Measurements from ENCODE around the gene OPHN1. TPM values are rescaled to one million over a fixed set of nuclear protein-coding genes. Genes with fewer than 3 reads are reported as not detected.

Gene OPHN1
- total RNA-seq, 1 donor from 2014 or later: 0.04 TPM

DNA sequence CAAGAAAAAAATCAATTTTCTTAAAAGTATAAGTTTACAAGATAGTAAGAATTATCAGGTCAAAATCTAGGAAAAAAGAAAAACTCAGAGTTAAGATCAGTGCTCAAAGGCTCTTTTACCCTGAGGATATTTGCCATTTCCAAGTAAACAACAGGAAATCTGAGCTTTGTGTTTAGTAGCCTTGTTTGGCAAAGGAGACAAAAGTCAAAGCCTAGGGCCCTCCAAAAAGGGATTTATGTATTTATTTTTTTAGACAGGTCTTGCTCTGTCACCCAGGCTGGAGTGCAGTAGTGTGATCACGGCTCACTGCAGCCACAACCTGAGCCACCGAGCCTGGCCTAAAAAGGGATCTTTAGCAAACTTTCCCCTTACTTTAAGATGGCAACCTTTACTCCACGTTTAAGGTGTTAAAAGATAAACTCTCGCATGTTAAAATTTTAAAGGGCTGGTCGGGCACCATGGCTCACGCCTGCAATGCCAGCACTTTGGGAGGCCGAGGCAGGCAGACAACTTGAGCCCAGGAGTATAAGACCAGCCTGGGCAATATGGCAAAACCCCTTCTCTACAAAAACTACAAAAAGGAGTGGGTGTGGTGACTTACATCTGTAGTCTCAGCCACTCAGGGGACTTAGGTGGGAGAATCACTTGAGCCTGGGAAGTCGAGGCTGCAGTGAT is 21.3 kb upstream of the OPHN1 start:
- TF ChIP-seq, protein P1, sequence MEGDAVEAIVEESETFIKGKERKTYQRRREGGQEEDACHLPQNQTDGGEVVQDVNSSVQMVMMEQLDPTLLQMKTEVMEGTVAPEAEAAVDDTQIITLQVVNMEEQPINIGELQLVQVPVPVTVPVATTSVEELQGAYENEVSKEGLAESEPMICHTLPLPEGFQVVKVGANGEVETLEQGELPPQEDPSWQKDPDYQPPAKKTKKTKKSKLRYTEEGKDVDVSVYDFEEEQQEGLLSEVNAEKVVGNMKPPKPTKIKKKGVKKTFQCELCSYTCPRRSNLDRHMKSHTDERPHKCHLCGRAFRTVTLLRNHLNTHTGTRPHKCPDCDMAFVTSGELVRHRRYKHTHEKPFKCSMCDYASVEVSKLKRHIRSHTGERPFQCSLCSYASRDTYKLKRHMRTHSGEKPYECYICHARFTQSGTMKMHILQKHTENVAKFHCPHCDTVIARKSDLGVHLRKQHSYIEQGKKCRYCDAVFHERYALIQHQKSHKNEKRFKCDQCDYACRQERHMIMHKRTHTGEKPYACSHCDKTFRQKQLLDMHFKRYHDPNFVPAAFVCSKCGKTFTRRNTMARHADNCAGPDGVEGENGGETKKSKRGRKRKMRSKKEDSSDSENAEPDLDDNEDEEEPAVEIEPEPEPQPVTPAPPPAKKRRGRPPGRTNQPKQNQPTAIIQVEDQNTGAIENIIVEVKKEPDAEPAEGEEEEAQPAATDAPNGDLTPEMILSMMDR (IDR thresholded peaks at IDR 0.05): no peak
- Mint-ChIP-seq H3K27me3 (no peaks in the 10 kb centered on the region), H3K36me3 (ENCODE audit: low read depth) (no peaks in the 10 kb centered on the region), H3K27ac (no peak overlapping the region), H3K4me3 (no peak overlapping the region), H3K4me1 (no peaks in the 10 kb centered on the region), H3K9me3 (no peaks in the 10 kb centered on the region)
- CTCF ChIA-PET: no interaction called here
- POLR2A ChIA-PET: no interaction called here
- intact Hi-C loops (cut with micrococcal nuclease): no loop called here
- ATAC-seq (ENCODE audit: low read depth) (no peak), DNase-seq (no peak)

- intact Hi-C loops (cut with micrococcal nuclease): no loop called here
Observed at GRCh38 chrX:68451720-68452119, 18.4 kb upstream of the OPHN1 start.

GRCh38 chrX:68443155-68443868 is 10.0 kb upstream of the OPHN1 start:
- no peak overlapping the region for H3K4me3 Mint-ChIP-seq
- H3K27me3 Mint-ChIP-seq: no peaks in the 10 kb centered on the region
- intact Hi-C loops (cut with micrococcal nuclease): no loop called here
- TF ChIP-seq, protein P1 (IDR thresholded peaks at IDR 0.05): no peak
- no peak overlapping the region for H3K27ac Mint-ChIP-seq
- POLR2A ChIA-PET: no interaction called here
- ATAC-seq (ENCODE audit: low read depth): no peak
- no peaks in the 10 kb centered on the region for H3K9me3 Mint-ChIP-seq
- CTCF ChIA-PET: no interaction called here
- no peaks in the 10 kb centered on the region for H3K4me1 Mint-ChIP-seq
- no peaks in the 10 kb centered on the region for H3K36me3 Mint-ChIP-seq (ENCODE audit: low read depth)
- DNase-seq: no peak

More at GRCh38 chrX:68451720-68452119, 18.4 kb upstream of the OPHN1 start:
- CTCF ChIA-PET: no interaction called here
- H3K4me3 Mint-ChIP-seq: no peak overlapping the region
- ATAC-seq (ENCODE audit: low read depth) (no peak), DNase-seq (no peak)
- H3K4me1 Mint-ChIP-seq: no peaks in the 10 kb centered on the region
- H3K9me3 Mint-ChIP-seq: no peaks in the 10 kb centered on the region
- POLR2A ChIA-PET: no interaction called here
- H3K36me3 Mint-ChIP-seq (ENCODE audit: low read depth): no peaks in the 10 kb centered on the region
- TF ChIP-seq, protein P1 (IDR thresholded peaks at IDR 0.05): no peak
- no peaks in the 10 kb centered on the region for H3K27me3 Mint-ChIP-seq
- H3K27ac Mint-ChIP-seq: no peak overlapping the region

- DNase-seq (no peak), ATAC-seq (ENCODE audit: low read depth) (no peak)
- Mint-ChIP-seq H3K27ac (no peak overlapping the region), H3K36me3 (ENCODE audit: low read depth) (no peaks in the 10 kb centered on the region), H3K4me3 (no peak overlapping the region), H3K27me3 (no peaks in the 10 kb centered on the region), H3K4me1 (no peaks in the 10 kb centered on the region), H3K9me3 (no peaks in the 10 kb centered on the region)
- ChIA-PET CTCF (no interaction called here), POLR2A (no interaction called here)
- intact Hi-C loops (cut with micrococcal nuclease): no loop called here
- TF ChIP-seq, protein P1 (IDR thresholded peaks at IDR 0.05): no peak
Observed at GRCh38 chrX:68440940-68441339, 7.6 kb upstream of the OPHN1 start.

- POLR2A ChIA-PET: no interaction called here
- H3K36me3 Mint-ChIP-seq (ENCODE audit: low read depth): no peaks in the 10 kb centered on the region
Observed at GRCh38 chrX:68440442-68440841, 7.1 kb upstream of the OPHN1 start.

More at GRCh38 chrX:68440442-68440841, 7.1 kb upstream of the OPHN1 start:
- Mint-ChIP-seq H3K4me1 (no peaks in the 10 kb centered on the region), H3K27ac (no peak overlapping the region), H3K27me3 (no peaks in the 10 kb centered on the region), H3K9me3 (no peaks in the 10 kb centered on the region), H3K4me3 (no peak overlapping the region)
- ATAC-seq (ENCODE audit: low read depth) (no peak), DNase-seq (no peak)
- intact Hi-C loops (cut with micrococcal nuclease): no loop called here
- TF ChIP-seq, protein P1 (IDR thresholded peaks at IDR 0.05): no peak
- CTCF ChIA-PET: no interaction called here
